Measurements from ENCODE around the gene ZDHHC13.

DNA sequence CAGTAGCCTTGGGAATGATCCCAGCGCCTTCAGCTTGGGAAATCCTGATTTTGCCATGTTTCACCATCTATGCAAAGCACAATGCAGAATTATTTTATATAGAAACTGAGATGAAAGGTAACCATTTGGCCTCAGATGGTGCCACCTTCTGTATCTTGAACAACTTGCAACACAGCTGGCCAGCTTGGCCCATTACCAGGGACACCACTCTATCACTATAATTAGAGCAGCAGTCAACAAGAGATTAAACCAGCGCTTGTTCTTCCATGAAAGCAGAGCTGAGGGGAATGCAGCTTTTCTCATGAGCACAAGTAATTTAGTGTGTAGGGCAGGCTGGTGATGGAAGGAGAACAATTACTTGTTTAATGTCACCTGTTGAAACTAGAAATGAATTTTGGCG, 6.7 kb upstream of the ZDHHC13 start:
- no peak for TF ChIP-seq ISL1 (CRISPR knock-in tag; IDR thresholded peaks at IDR 0.05)
- no peak for TF ChIP-seq BACH2 (CRISPR knock-in tag; IDR thresholded peaks at IDR 0.05; ENCODE audit: borderline replicate concordance)
- TF ChIP-seq ARNTL (CRISPR knock-in tag; IDR thresholded peaks at IDR 0.05; ENCODE audit: borderline replicate concordance, low read depth) = no peak
- no peak for TF ChIP-seq SNAI2 (CRISPR knock-in tag; IDR thresholded peaks at IDR 0.05)
- no peak for TF ChIP-seq ZNF70 (CRISPR knock-in tag; IDR thresholded peaks at IDR 0.05)
- TF ChIP-seq, protein P1, sequence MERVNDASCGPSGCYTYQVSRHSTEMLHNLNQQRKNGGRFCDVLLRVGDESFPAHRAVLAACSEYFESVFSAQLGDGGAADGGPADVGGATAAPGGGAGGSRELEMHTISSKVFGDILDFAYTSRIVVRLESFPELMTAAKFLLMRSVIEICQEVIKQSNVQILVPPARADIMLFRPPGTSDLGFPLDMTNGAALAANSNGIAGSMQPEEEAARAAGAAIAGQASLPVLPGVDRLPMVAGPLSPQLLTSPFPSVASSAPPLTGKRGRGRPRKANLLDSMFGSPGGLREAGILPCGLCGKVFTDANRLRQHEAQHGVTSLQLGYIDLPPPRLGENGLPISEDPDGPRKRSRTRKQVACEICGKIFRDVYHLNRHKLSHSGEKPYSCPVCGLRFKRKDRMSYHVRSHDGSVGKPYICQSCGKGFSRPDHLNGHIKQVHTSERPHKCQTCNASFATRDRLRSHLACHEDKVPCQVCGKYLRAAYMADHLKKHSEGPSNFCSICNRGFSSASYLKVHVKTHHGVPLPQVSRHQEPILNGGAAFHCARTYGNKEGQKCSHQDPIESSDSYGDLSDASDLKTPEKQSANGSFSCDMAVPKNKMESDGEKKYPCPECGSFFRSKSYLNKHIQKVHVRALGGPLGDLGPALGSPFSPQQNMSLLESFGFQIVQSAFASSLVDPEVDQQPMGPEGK (CRISPR knock-in tag; IDR thresholded peaks at IDR 0.05; ENCODE audit: borderline replicate concordance) = no peak
- no peak for TF ChIP-seq ZFP30 (CRISPR knock-in tag; IDR thresholded peaks at IDR 0.05)
